ENCODE results near the gene BICD2.

Gene BICD2

DNA sequence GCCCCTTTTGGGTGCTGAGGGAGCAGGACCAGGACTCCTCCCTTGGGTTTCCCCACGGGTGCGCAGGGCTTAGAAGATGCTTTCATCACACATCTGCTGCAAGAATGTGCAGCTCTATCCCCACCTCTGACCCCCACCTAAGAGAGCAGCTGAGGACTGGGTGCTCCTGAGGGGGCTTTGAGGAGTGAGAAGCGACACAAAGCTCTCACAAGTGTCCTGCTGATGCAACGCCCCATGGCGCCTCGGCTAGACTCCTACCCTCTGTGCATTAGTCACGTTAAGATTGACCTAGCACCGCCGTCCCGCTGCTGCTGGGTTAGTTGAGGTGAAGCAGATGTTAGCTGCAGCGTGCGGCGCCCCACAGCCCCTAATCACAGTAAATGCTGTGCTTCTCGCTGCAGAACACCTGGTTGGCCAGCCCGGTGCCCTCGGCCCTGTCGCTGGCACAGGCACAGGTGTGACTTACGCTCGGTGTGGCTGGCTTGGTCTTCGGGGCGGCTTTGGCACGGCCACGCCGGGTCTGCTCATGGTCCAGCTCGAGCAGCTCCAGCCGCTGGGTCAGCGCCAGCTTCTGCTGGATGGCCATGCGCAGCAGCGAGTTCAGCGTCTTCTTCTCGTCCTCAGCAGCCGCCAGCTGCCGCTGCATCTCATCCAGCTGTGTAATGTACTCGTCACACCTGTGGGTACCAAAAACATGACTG lies 49.7 kb downstream of the BICD2 start:
- peak; percentile 21 for DNase-seq (ENCODE audit: low read depth)

DNA sequence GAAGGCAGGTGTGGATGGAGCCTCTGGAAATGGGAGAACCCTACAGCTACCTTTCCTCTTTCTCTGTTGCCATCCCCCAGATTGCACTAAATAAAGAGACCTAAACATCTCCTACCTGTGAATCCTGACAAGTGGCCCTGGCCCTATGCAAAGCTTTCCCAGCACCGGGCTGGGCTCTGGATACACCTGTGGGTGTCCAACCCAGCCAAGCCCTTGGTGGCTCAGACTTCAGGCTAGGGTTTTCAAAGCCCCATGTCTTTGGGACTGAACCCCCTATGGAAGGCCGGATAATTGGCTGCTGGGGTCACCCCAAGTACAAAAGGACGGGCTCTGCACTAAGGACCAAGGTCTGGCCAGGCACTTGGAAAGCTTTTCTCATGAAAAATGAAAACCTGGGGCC lies 50.6 kb downstream of the BICD2 start:
- DNase-seq (ENCODE audit: low read depth) = no peak

DNA sequence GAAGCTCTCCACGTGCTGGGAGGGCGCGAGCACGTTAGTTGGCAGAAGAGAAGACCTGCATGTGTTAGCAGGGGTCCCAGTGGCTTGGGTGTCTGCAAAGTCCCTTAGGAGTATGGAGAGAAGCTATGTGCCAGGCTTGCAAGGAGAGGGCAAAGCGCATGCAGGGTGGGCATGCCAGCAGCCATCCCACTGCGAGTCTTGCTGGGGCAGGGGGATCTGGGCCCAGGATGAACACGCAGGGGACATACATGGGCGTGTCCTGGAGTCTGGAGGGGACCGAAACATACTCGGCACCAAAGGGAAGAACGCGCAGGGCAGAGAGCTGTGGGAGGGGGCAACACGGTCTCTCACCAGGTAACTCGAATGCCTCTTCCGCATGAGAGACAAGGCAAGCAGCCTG lies 51.1 kb downstream of the BICD2 start:
- DNase-seq (ENCODE audit: low read depth) = no peak

DNA sequence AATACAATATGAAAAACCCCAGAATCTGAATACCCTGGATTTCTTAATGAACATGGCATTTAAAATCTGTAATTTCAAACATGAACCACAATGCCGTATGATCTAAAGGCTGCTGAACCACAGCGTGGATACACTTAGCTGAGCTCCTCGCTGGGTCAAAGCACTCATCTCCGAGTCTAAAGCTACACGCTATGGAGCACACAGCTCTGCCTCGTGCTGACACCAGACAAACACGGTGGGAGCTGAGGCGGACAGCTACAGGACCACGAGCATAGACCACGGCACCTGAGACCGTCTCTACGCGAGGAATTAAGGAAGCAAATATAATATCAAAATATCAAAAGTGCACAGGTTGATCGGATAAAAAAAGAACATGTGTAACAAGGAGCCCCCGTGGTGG lies 51.9 kb downstream of the BICD2 start:
- no peak for DNase-seq (ENCODE audit: low read depth)

DNA sequence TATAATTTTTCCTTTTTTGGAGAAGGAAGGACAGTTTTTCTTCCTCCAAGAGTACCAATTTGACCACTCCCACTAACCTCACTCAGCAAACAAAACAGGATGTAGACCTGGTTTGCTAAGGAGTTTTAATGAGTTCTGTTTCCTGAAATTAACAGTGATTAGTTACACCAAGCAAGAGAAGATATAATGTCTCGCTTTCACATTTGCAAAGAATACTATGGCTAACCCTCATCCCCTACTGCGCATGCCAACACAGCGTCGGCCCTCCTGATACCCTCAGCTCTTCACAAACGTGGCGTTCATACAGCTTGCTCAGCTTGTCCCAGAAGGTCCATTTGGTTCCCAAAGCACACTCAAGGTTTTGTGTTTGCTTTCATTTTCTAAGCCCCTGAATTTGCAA lies 52.8 kb downstream of the BICD2 start:
- no peak for DNase-seq (ENCODE audit: low read depth)

DNA sequence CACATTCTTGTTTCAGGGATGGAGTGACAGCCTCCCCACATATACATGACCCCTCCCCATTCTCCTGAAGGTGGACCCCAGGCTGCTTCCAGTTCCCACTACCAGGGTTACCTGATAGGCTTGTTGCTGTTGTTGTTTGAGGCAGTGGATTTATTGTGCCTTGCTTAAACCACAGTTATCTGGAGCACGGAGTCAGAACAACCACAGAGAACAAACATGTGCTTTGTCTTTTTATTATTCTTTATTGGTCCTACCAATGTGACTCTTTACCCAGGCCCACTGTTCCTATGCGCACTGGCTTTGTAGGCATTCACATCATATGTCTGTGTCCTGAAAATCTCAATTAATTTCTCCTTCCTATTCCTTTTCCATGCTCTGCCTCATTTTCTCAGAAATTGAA lies 53.5 kb downstream of the BICD2 start:
- DNase-seq (ENCODE audit: low read depth) = peak; percentile 75

DNA sequence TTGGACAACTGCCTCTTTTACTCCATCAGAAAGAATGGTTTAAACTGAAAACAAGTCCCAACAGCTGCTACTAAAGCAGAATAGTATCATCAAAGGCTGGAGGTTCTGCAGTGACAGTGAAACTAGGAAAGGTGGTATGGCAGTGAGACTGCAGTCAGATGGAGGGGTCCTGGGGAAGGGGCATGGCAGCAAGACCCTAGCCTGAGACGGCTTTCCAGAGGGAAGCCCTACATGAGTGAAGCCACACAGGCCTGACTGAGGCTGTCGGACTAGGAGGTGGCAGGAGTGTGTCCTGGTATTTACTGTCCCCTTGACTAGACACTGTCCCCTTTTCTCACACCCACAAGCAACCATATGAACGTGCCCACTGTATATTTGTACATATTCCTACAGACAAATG lies 54.3 kb downstream of the BICD2 start:
- no peak for DNase-seq (ENCODE audit: low read depth)

DNA sequence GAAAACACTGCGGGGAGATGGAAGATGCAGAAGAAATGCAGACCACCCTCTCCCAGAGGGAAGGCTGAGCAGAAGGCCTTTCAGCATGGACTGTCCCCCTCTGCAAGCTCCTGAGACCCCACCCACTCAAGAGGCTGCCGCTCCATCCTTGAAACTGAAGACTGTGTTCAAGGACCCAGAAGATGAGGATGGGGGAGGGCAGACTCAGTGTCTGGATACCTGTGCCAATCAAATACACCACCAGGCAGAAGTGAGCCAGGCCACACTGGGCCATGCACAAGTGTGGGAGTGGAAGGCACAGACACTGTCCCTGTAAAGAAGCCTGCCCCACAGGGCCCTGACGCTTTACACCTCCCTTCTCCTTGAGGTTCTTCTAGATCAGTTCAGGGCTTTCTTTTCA lies 54.7 kb downstream of the BICD2 start:
- no peak for DNase-seq (ENCODE audit: low read depth)

DNA sequence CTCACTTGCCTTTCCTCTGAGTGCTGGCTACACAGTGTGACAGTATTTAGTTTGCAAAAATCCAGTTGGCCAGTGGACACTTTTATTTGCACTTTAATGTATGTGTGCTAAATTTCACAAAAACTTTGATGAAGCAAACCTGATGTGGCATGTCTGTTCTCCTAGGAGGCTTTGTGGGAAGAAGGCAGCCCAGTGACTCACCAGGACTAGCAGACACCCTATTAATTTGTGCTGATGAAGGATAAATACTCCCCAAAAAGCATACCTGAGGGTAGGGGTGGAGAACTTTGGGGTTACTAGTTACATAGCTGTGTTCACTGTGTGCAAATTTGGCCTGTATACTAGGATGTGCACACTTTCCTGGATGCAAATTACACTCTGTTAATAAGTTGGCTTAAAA lies 55.4 kb downstream of the BICD2 start:
- DNase-seq (ENCODE audit: low read depth) = peak; percentile 39

DNA sequence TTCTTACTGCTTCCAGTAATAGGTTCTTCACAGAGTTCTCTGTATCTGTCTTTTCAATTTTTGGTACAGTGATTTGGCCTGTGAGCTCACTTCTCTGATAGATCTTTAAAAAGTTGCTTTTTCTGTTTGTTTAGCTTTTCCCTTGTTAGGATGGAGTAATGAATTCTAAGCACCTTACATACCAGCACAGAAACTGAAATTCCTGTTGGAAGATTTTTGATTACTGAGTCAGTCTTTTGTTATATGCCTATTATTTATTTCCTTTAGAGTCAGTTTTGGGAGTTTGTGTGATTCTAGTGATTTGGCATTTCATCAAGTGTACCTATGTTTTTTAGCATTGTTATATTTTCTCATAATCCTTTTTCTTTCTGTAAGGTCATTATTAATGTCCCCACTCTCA lies 57.1 kb downstream of the BICD2 start:
- no peak for DNase-seq (ENCODE audit: low read depth)

DNA sequence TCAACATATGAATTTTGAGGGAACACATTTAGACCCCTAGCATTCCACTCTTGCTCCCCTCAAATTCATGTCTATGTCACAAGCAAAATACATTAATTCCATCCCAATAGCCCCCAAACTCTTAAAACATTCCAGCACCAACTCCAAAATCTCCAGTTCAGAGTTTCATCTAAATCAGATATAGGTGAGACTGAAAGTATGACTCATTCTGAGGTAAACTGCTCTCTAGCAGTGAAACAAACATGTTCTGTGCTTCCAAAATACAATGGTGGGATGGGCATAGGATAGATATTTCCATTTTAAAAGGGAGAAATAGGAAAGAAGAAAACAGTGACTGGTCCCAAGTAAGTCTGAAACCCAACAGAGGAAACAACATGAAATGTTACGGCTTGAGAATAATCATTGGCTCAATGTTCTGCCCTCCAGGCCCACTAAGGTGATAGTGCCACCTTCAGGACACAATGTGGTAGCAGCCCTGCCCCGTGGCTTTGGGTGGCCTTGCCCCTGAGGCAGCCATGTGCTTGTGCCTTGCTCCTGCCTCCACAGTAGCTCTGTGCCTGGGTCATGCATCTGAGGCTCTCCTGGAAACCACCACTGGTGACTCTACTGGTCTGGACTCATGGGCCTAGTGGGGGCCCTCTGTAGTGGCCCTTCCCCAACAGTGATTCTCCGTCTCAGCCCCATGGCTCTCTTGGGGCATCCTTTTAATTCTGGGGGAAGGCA lies 58.3 kb downstream of the BICD2 start:
- peak; percentile 24 for DNase-seq (ENCODE audit: low read depth)

GRCh38 chr9:92704528-92704927 lies 60.1 kb downstream of the BICD2 start:
- DNase-seq (ENCODE audit: low read depth) = no peak

- DNase-seq (ENCODE audit: low read depth) = no peak
Observed at GRCh38 chr9:92696619-92697018, 68.0 kb downstream of the BICD2 start.

- DNase-seq (ENCODE audit: low read depth) = no peak
Observed at GRCh38 chr9:92686954-92687353, 77.7 kb downstream of the BICD2 start.

- no peak for DNase-seq (ENCODE audit: low read depth)
Observed at GRCh38 chr9:92685022-92685421, 79.6 kb downstream of the BICD2 start.

DNA sequence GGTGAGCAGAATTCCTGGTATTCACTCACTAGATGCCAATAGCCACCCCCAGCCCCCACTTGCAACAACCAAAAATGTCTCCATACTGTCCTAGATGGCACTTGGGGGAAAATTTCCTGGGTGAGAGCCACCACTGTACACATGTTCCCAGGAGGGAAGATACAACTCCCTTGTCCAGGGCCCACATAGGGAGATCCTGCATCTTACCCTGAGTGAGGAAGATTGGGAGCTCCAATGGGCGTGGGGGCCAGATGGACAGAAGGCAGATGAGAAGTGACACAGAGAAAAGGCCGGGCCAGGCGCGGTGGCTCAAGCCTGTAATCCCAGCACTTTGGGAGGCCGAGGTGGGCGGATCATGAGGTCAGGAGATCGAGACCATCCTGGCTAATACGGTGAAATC lies 82.4 kb downstream of the BICD2 start:
- DNase-seq (ENCODE audit: low read depth) = no peak

- DNase-seq (ENCODE audit: low read depth) = no peak
Observed at GRCh38 chr9:92680166-92681119, 84.2 kb downstream of the BICD2 start.

GRCh38 chr9:92679413-92680165 lies 85.0 kb downstream of the BICD2 start:
- no peak for DNase-seq (ENCODE audit: low read depth)

- DNase-seq (ENCODE audit: low read depth) = peak; percentile 92
Observed at GRCh38 chr9:92671323-92671722, 93.3 kb downstream of the BICD2 start.

DNA sequence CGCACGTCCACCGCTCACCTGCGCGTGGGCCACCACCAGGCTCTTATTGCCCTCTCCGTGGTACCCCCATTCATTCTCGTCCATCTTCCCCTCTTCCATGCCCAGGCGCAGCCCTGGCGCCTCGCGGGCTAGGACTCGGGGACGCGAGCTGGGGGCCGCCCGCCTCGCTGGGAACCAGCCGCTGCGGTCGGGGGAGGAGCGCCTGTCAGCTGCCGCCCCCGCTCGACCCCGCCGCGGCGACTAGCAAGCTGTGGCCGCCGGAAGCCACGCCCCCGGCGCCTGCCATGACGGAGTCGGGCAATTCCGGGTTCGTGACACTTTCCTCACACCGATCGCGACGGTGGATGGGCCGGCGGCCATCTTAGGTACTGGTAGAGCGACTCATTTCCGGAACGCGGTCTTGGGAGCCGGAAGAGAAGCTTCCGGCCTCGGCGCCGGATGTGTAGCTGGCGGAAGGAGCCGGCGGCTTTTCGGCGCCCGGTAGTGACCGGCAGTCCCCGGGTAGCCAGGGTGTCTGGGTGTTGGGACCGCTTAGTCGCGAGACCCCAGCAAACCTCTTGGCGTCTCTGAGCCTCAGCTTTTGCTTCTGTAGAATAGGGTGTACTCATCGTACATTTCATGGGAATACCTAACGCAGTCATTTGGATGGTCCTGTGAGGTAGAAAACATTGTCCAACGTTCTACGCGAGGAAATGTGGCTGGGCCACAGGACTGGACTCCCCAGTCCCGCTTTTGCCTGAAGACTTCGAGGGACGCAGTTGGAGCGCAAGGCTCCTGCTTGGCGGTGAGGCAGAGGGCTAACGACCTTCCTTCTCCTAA lies 94.5 kb downstream of the BICD2 start, which contains the start of gene IPPK:
Gene IPPK (minus strand): TSS at position 242 of the 819 bp plus-strand sequence. CDS start 143 bp downstream, at position 99.
- DNase-seq (ENCODE audit: low read depth) = peak; percentile 99

DNA sequence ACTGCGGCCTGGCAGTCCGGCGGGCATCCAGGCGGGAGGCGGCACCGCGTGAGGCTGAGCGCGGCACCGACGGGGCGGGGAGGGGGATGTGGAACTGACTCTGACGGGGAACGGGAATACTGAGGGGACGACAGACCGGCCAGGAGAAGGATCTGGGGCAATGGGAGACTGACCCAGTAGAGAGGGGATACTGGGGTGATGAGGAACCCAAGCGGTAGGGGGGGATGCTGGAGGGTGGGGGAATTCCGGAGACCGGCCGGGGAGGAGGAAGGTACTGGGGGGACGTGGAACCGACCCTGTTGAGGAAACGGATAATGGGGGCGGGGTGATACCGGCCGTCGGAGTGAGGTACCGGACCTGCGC lies 95.1 kb downstream of the BICD2 start:
- no peak for DNase-seq (ENCODE audit: low read depth)

All from amniotic epithelial cell (primary cell).